ENCODE results near the gene FERMT2. TPM values are rescaled to one million over a fixed set of nuclear protein-coding genes. Genes with fewer than 3 reads are reported as not detected.
A peak's percentile ranks its signal among the peaks of the same experiment; 100 is the strongest.

FERMT2 gene
- total RNA-seq, 1 donor from 2014 or later, result 166 TPM

GRCh38 chr14:52863334-52863700 lies 87.5 kb downstream of the FERMT2 start:
- Histone ChIP-seq H3K27me3 (no peaks in the 10 kb centered on the region), H3K36me3 (peaks cover 38% of the 10 kb centered on the region), H4K20me1 (ENCODE audit: low read depth) (no peaks in the 10 kb centered on the region), H2AFZ (replicated peaks) (no peak overlapping the region), H3K4me3 (no peak overlapping the region), H3F3A (ENCODE audit: low read depth) (peaks cover 11% of the 10 kb centered on the region), H3K27ac (peak overlapping the region; percentile 56), H3K4me1 (no peaks in the 10 kb centered on the region), H3K9me3 (ENCODE audit: low read depth) (no peaks in the 10 kb centered on the region), H3K79me2 (ENCODE audit: low read depth) (no peaks in the 10 kb centered on the region), H3K4me2 (no peak overlapping the region), H3K9ac (no peak overlapping the region)
- H3K36me3 Mint-ChIP-seq, result peaks cover 35% of the 10 kb centered on the region
- no peak overlapping the region for H3K27ac Mint-ChIP-seq
- H3K27me3 Mint-ChIP-seq (ENCODE audit: insufficient read depth, low read depth), result peaks cover 2% of the 10 kb centered on the region
- H3K4me1 Mint-ChIP-seq, result no peaks in the 10 kb centered on the region
- no peak overlapping the region for H3K4me3 Mint-ChIP-seq
- DNase-seq (ENCODE audit: low spot score), result no peak
- TF ChIP-seq, protein P1, sequence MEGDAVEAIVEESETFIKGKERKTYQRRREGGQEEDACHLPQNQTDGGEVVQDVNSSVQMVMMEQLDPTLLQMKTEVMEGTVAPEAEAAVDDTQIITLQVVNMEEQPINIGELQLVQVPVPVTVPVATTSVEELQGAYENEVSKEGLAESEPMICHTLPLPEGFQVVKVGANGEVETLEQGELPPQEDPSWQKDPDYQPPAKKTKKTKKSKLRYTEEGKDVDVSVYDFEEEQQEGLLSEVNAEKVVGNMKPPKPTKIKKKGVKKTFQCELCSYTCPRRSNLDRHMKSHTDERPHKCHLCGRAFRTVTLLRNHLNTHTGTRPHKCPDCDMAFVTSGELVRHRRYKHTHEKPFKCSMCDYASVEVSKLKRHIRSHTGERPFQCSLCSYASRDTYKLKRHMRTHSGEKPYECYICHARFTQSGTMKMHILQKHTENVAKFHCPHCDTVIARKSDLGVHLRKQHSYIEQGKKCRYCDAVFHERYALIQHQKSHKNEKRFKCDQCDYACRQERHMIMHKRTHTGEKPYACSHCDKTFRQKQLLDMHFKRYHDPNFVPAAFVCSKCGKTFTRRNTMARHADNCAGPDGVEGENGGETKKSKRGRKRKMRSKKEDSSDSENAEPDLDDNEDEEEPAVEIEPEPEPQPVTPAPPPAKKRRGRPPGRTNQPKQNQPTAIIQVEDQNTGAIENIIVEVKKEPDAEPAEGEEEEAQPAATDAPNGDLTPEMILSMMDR (IDR thresholded peaks at IDR 0.05), result no peak
- no peak for TF ChIP-seq EZH2 (IDR thresholded peaks at IDR 0.05)
- TF ChIP-seq EZH2phosphoT487 (IDR thresholded peaks at IDR 0.05), result no peak
- H3K9me3 Mint-ChIP-seq, result no peaks in the 10 kb centered on the region

DNA sequence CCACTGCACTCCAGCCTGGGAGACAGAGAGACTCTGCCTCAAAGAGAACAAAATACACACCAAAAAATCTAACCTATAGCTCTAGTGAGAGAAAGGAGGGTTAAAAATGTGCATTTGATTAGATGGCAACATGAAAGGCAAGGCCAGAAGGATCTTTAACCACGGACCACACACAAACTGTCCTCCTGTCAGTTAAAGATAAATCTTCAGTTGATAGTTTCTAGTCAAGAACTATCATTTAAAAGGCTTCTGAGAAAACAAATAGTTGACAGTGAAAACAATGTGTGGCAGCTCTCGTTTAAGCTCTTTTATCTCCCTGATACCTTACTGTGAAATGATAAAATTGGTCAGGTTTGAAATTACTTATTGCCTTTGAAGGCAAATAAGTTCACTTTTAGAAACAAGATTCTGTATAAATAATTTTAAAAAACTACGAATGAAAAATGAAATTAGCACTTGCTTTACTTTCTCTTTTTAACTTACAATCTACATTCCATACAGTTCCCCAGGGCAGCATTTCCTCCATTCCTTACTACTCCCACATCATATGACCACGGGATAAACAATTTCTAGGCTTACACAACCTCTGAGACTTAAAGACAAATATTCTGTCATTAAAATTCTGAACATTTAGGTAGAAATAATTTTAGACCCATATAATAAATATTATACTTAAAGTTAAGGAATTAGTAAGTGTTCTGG lies 88.1 kb downstream of the FERMT2 start:
- H3K4me1 ChIP-seq, result no peaks in the 10 kb centered on the region
- no peak overlapping the region for H2AFZ ChIP-seq (replicated peaks)
- H3K36me3 ChIP-seq, result peaks cover 38% of the 10 kb centered on the region
- no peaks in the 10 kb centered on the region for H3K4me1 Mint-ChIP-seq
- peaks cover 3% of the 10 kb centered on the region for H3K27me3 Mint-ChIP-seq (ENCODE audit: insufficient read depth, low read depth)
- TF ChIP-seq EZH2 (IDR thresholded peaks at IDR 0.05) (no peak), EZH2phosphoT487 (IDR thresholded peaks at IDR 0.05) (no peak)
- DNase-seq (ENCODE audit: low spot score), result no peak
- no peaks in the 10 kb centered on the region for H4K20me1 ChIP-seq (ENCODE audit: low read depth)
- no peak overlapping the region for H3K9ac ChIP-seq
- no peak overlapping the region for H3K27ac Mint-ChIP-seq
- no peaks in the 10 kb centered on the region for H3K9me3 ChIP-seq (ENCODE audit: low read depth)
- no peak overlapping the region for H3K4me2 ChIP-seq
- H3K4me3 Mint-ChIP-seq, result no peak overlapping the region
- H3K27me3 ChIP-seq, result no peaks in the 10 kb centered on the region
- no peaks in the 10 kb centered on the region for H3K79me2 ChIP-seq (ENCODE audit: low read depth)
- no peaks in the 10 kb centered on the region for H3K9me3 Mint-ChIP-seq
- peaks cover 11% of the 10 kb centered on the region for H3F3A ChIP-seq (ENCODE audit: low read depth)
- H3K36me3 Mint-ChIP-seq, result peaks cover 40% of the 10 kb centered on the region
- no peak overlapping the region for H3K4me3 ChIP-seq
- no peak overlapping the region for H3K27ac ChIP-seq

DNA sequence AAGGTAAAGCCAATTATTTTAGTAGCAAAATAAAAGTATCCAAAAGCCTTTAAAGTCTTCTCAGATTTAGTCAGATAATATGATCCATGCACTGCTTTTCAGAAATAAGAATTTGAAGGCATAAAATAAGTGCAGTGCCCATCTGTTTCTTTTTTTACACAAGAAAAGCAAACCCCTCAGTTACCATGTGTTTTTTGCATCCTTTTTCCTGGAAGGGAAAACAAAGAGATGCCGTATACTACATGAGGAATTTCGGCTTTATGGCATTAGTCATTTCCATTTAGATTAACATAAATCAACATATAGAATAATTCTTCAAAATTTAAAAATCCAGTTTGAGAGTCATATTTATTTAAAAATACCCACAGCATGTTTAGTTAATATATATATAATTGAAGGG lies 89.4 kb downstream of the FERMT2 start:
- Mint-ChIP-seq H3K36me3 (peaks cover 47% of the 10 kb centered on the region), H3K27me3 (ENCODE audit: insufficient read depth, low read depth) (peaks cover 3% of the 10 kb centered on the region)
- peaks cover 38% of the 10 kb centered on the region for H3K36me3 ChIP-seq

GRCh38 chr14:52860910-52861309 lies 89.9 kb downstream of the FERMT2 start:
- H3K27ac Mint-ChIP-seq, result no peak overlapping the region
- no peak overlapping the region for H3K9ac ChIP-seq
- no peaks in the 10 kb centered on the region for H4K20me1 ChIP-seq (ENCODE audit: low read depth)
- no peak overlapping the region for H2AFZ ChIP-seq (replicated peaks)
- H3K4me1 Mint-ChIP-seq, result no peaks in the 10 kb centered on the region
- H3K4me3 Mint-ChIP-seq, result no peak overlapping the region
- H3K79me2 ChIP-seq (ENCODE audit: low read depth), result no peaks in the 10 kb centered on the region
- H3K27ac ChIP-seq, result no peak overlapping the region
- TF ChIP-seq EZH2phosphoT487 (IDR thresholded peaks at IDR 0.05) (no peak), EZH2 (IDR thresholded peaks at IDR 0.05) (no peak)
- TF ChIP-seq, protein P1 (IDR thresholded peaks at IDR 0.05), result no peak
- H3K9me3 Mint-ChIP-seq, result no peaks in the 10 kb centered on the region
- H3F3A ChIP-seq (ENCODE audit: low read depth), result peaks cover 11% of the 10 kb centered on the region
- H3K9me3 ChIP-seq (ENCODE audit: low read depth), result no peaks in the 10 kb centered on the region
- H3K36me3 Mint-ChIP-seq, result peaks cover 52% of the 10 kb centered on the region
- H3K27me3 Mint-ChIP-seq (ENCODE audit: insufficient read depth, low read depth), result peaks cover 3% of the 10 kb centered on the region
- no peak overlapping the region for H3K4me3 ChIP-seq
- no peak for DNase-seq (ENCODE audit: low spot score)
- no peaks in the 10 kb centered on the region for H3K4me1 ChIP-seq
- peaks cover 38% of the 10 kb centered on the region for H3K36me3 ChIP-seq
- H3K4me2 ChIP-seq, result no peak overlapping the region
- no peaks in the 10 kb centered on the region for H3K27me3 ChIP-seq

More for the DNA sequence above, 89.4 kb downstream of the FERMT2 start:
- Histone ChIP-seq H4K20me1 (ENCODE audit: low read depth) (no peaks in the 10 kb centered on the region), H3K9ac (no peak overlapping the region), H3K9me3 (ENCODE audit: low read depth) (no peaks in the 10 kb centered on the region), H3K79me2 (ENCODE audit: low read depth) (no peaks in the 10 kb centered on the region), H3K4me1 (no peaks in the 10 kb centered on the region), H2AFZ (replicated peaks) (no peak overlapping the region), H3K27ac (no peak overlapping the region), H3K27me3 (no peaks in the 10 kb centered on the region), H3K4me2 (no peak overlapping the region), H3K4me3 (no peak overlapping the region), H3F3A (ENCODE audit: low read depth) (peaks cover 11% of the 10 kb centered on the region)
- H3K9me3 Mint-ChIP-seq, result no peaks in the 10 kb centered on the region
- H3K27ac Mint-ChIP-seq, result no peak overlapping the region
- H3K4me1 Mint-ChIP-seq, result no peaks in the 10 kb centered on the region
- H3K4me3 Mint-ChIP-seq, result no peak overlapping the region
- DNase-seq (ENCODE audit: low spot score), result no peak
- TF ChIP-seq EZH2 (IDR thresholded peaks at IDR 0.05) (no peak), EZH2phosphoT487 (IDR thresholded peaks at IDR 0.05) (no peak)
- TF ChIP-seq, protein P1 (IDR thresholded peaks at IDR 0.05), result no peak

Data from neural progenitor cell (in vitro differentiated cells).